Activated CD8-positive, alpha-beta T cell treated with anti-CD3 and anti-CD28 coated beads for 36 hours (primary cell): ENCODE measurements around the gene STEAP3. TPM values are rescaled to one million over a fixed set of nuclear protein-coding genes. Genes with fewer than 3 reads are reported as not detected.

Experiments used
- ATAC-seq: fragments of 200-7000 bp; cut with Tn5 transposase; one replicate; pipeline ENCODE4 v1.10.0; 2021; ENCODE audit warnings: mild to moderate bottlenecking, moderate library complexity
- CTCF ChIA-PET: fragments of 350-600 bp; sonication (Branson Sonifier 250); formaldehyde crosslinking; loops from one replicate; lab custom pipeline; 2021; ENCODE audit warnings: antibody characterized with exemption; lab: Charles Lee
- POLR2A ChIA-PET: fragments of 350-600 bp; sonication (Branson Sonifier 250); formaldehyde crosslinking; loops from one replicate; lab custom pipeline; 2021; ENCODE audit warnings: antibody characterized with exemption; lab: Charles Lee
- DNase-seq: peaks from one replicate; pipeline ENCODE4 v3.0.0-alpha.2; 2020
- H3K27ac Mint-ChIP-seq: one replicate; pipeline ENCODE4 v1.8.0; 2021; ENCODE audit warnings: mild to moderate bottlenecking, mixed read lengths
- H3K27me3 Mint-ChIP-seq: one replicate; pipeline ENCODE4 v1.8.0; 2021; ENCODE audit warnings: mixed read lengths
- H3K36me3 Mint-ChIP-seq: one replicate; pipeline ENCODE4 v1.8.0; 2021; ENCODE audit warnings: low read depth, mixed read lengths
- H3K4me1 Mint-ChIP-seq: one replicate; pipeline ENCODE4 v1.8.0; 2021; ENCODE audit warnings: low read depth, mixed read lengths
- H3K4me3 Mint-ChIP-seq: one replicate; pipeline ENCODE4 v1.8.0; 2021; ENCODE audit warnings: mild to moderate bottlenecking, moderate library complexity, mixed read lengths
- H3K9me3 Mint-ChIP-seq: one replicate; pipeline ENCODE4 v1.8.0; 2021; ENCODE audit warnings: mixed read lengths
- intact Hi-C: fragments of 100-400 bp; cut with micrococcal nuclease; formaldehyde crosslinking; loops from one replicate; pipeline ENCODE4 v1.10.0; 2022
- total RNA-seq, 2 experiments: library from RNA; stranded (reverse); gene quantifications; one replicate each; pipeline ENCODE4 v1.2.3, GENCODE V29; 2021
- TF ChIP-seq, protein P1 (sequence below): fragments of 200-600 bp; IDR thresholded peaks from one replicate; pipeline ENCODE4 v1.8.0; 2022; ENCODE audit warnings: antibody characterized with exemption, mild to moderate bottlenecking

Gene STEAP3
- total RNA-seq, 2 experiments from 2014 or later, result 0.18 to 0.34 TPM

DNA sequence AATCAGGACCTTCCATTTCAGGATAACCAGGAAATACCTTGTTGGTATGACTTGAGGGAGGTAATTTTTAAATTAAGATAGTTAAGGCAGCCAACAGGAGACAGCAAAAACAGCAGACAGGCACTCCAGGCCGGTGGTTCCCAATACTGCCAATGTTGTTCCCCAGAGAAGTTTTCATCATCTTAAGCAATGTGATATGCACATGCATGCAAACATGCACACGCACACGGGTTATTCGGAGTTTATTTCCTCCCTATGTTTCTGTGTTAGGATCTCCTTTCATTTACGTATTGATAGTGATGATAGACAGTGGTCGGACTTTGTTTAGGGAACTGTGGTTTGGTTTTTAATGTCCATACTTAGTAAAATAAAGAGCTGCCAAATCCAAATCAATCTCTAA, 55.3 kb downstream of the STEAP3 start:
- Mint-ChIP-seq H3K9me3 (no peaks in the 10 kb centered on the region), H3K27me3 (no peaks in the 10 kb centered on the region), H3K4me1 (no peaks in the 10 kb centered on the region), H3K4me3 (no peak overlapping the region), H3K36me3 (no peaks in the 10 kb centered on the region), H3K27ac (no peak overlapping the region)
- no peak for DNase-seq
- ATAC-seq, result no peak
- TF ChIP-seq, protein P1, sequence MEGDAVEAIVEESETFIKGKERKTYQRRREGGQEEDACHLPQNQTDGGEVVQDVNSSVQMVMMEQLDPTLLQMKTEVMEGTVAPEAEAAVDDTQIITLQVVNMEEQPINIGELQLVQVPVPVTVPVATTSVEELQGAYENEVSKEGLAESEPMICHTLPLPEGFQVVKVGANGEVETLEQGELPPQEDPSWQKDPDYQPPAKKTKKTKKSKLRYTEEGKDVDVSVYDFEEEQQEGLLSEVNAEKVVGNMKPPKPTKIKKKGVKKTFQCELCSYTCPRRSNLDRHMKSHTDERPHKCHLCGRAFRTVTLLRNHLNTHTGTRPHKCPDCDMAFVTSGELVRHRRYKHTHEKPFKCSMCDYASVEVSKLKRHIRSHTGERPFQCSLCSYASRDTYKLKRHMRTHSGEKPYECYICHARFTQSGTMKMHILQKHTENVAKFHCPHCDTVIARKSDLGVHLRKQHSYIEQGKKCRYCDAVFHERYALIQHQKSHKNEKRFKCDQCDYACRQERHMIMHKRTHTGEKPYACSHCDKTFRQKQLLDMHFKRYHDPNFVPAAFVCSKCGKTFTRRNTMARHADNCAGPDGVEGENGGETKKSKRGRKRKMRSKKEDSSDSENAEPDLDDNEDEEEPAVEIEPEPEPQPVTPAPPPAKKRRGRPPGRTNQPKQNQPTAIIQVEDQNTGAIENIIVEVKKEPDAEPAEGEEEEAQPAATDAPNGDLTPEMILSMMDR, result no peak
- CTCF ChIA-PET, result no interaction called here
- intact Hi-C loops, result no loop called here
- POLR2A ChIA-PET, result no interaction called here

GRCh38 chr2:119279666-119280065, 56.0 kb downstream of the STEAP3 start:
- no peak for ATAC-seq
- Mint-ChIP-seq H3K27me3 (no peaks in the 10 kb centered on the region), H3K9me3 (no peaks in the 10 kb centered on the region), H3K27ac (no peak overlapping the region), H3K36me3 (no peaks in the 10 kb centered on the region), H3K4me3 (no peak overlapping the region), H3K4me1 (no peaks in the 10 kb centered on the region)
- TF ChIP-seq, protein P1, result no peak
- DNase-seq, result no peak
- POLR2A ChIA-PET, result no interaction called here
- intact Hi-C loops, result no loop called here
- CTCF ChIA-PET, result no interaction called here

- DNase-seq, result no peak
- Mint-ChIP-seq H3K4me1 (no peaks in the 10 kb centered on the region), H3K27ac (no peak overlapping the region), H3K36me3 (no peaks in the 10 kb centered on the region), H3K9me3 (no peaks in the 10 kb centered on the region), H3K4me3 (no peak overlapping the region), H3K27me3 (no peaks in the 10 kb centered on the region)
- ChIA-PET CTCF (interaction anchor here (1.3 kb wide), 1 partner anchor 399 kb away, joined by 3 read pairs; no protein-coding TSS in a partner anchor), POLR2A (no interaction called here)
- intact Hi-C loops, result no loop called here
- TF ChIP-seq, protein P1, result no peak
- no peak for ATAC-seq
These were observed 57.0 kb downstream of the STEAP3 start for GRCh38 chr2:119280680-119281079.

DNA sequence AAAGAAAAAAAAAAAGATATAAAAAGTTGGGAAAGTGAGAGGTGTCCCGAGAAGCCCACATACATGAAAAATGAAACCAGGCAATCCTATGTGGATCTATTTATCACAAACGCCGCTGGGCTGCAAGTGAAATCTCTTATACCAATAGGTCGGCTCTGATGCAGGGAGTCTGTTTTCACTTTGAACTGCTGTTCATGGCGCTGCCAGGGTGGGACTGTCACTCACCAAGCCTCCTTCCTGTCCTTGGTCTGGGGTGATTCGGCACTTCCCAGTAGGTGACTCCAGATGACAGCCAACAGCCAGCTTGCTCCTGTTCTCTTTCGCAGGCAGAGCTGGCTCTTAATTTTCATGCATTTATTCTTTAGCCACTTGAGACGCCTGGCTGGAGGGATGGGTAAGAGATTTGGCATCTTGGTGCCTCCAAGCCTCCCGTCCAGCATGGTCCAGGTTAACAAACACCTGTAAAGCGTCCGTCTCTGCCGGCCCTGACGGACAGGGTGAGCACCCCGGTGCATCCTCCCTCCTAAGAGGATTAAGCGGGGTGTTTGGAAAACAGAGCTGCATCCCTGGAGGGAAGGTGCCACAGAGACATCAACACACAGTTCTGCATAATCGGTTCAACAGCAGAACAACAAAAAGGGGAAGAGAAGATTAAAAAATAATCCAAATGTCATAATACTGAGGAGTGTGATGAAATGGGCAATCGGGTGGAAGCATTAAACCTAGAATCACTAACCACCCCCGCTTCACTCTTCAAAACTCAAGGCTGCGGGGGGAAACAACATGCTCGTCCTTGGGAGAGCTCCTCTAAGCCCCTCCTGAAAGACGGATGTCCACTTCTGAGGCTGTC, 58.7 kb downstream of the STEAP3 start:
- H3K27ac Mint-ChIP-seq, result no peak overlapping the region
- H3K9me3 Mint-ChIP-seq, result no peaks in the 10 kb centered on the region
- no peaks in the 10 kb centered on the region for H3K4me1 Mint-ChIP-seq
- POLR2A ChIA-PET, result interaction anchor here (0.7 kb wide), 1 partner anchor 9 kb away, joined by 3 read pairs; no protein-coding TSS in a partner anchor
- no peak overlapping the region for H3K4me3 Mint-ChIP-seq
- TF ChIP-seq, protein P1, result no peak
- H3K27me3 Mint-ChIP-seq, result no peaks in the 10 kb centered on the region
- DNase-seq, result no peak
- intact Hi-C loops, result no loop called here
- no peaks in the 10 kb centered on the region for H3K36me3 Mint-ChIP-seq
- ATAC-seq, result no peak
- CTCF ChIA-PET, result interaction anchor here (1.1 kb wide), 1 partner anchor 10 kb away, joined by 3 read pairs; no protein-coding TSS in a partner anchor

- POLR2A ChIA-PET, result no interaction called here
- Mint-ChIP-seq H3K27me3 (no peaks in the 10 kb centered on the region), H3K4me3 (no peak overlapping the region), H3K36me3 (no peaks in the 10 kb centered on the region), H3K4me1 (no peaks in the 10 kb centered on the region), H3K9me3 (no peaks in the 10 kb centered on the region), H3K27ac (no peak overlapping the region)
- DNase-seq (no peak), ATAC-seq (no peak)
- CTCF ChIA-PET, result interaction anchor here (1.1 kb wide), 1 partner anchor 9 kb away, joined by 3 read pairs; no protein-coding TSS in a partner anchor
- TF ChIP-seq, protein P1, result no peak
- intact Hi-C loops, result no loop called here
These were observed 59.4 kb downstream of the STEAP3 start for GRCh38 chr2:119282996-119283511.
